T-cell (primary cell): ENCODE results near the gene MYH13. TPM values are rescaled to one million over a fixed set of nuclear protein-coding genes. Genes with fewer than 3 reads are reported as not detected.
A peak's percentile ranks its signal among the peaks of the same experiment; 100 is the strongest.

Experiments used
- ATAC-seq, 4 experiments: fragments of 200-7000 bp in 3 of 4; fragments of 150-1000 bp in 1 of 4; cut with Tn5 transposase; replicated peaks in 1 of 4; 1 replicate in 3 of 4; 2 replicates in 1 of 4; pipeline ENCODE4 v1.10.0; 2021; ENCODE audit warnings: moderate library complexity in 3 of 4, mild to moderate bottlenecking in 2 of 4, moderate number of reproducible peaks in 1 of 4
- CTCF ChIA-PET, 2 donors: fragments of 300-600 bp; sonication (Branson Sonifier 250); formaldehyde crosslinking; loops; one replicate each; lab custom pipeline; 2022; ENCODE audit warnings: antibody characterized with exemption in 2 of 2; lab: Charles Lee
- POLR2A ChIA-PET, 2 donors: fragments of 300-600 bp; sonication (Branson Sonifier 250); formaldehyde crosslinking; loops; one replicate each; lab custom pipeline; 2022; ENCODE audit warnings: antibody characterized with exemption in 2 of 2; lab: Charles Lee
- DNase-seq, 35 experiments: peaks; one replicate each; pipeline versions ENCODE4 v3.0.0 to v3.0.0-alpha.2; 2013 to 2023
- H3K27ac ChIP-seq: one replicate; pipeline ENCODE4 v1.5.1; 2013; ENCODE audit warnings: low read length
- H3K27me3 ChIP-seq, 2 experiments: replicated peaks in 1 of 2; 1 replicate in 1 of 2; 2 replicates in 1 of 2; pipeline versions ENCODE4 v1.6.1 to v1.7.0; 2013; ENCODE audit warnings: low read length in 1 of 2, mixed read lengths in 1 of 2; ENCODE audit not compliant: control insufficient read depth in 2 of 2, insufficient read depth in 2 of 2; ENCODE audit errors: extremely low read depth in 1 of 2
- H3K36me3 ChIP-seq, 2 donors: 1 replicate in 1 of 2; 2 replicates in 1 of 2; pipeline versions ENCODE4 v1.6.1 to v1.7.0; 2013; ENCODE audit warnings: low read length in 1 of 2; ENCODE audit not compliant: control insufficient read depth in 2 of 2, insufficient read depth in 1 of 2; ENCODE audit errors: extremely low read depth in 1 of 2
- H3K4me1 ChIP-seq, 2 experiments: 1 replicate in 1 of 2; 2 replicates in 1 of 2; pipeline versions ENCODE4 v1.6.1 to v1.7.0; 2013; ENCODE audit warnings: low read length in 2 of 2, mixed read lengths in 1 of 2; ENCODE audit not compliant: insufficient read depth in 2 of 2, control insufficient read depth in 1 of 2; ENCODE audit errors: extremely low read depth in 1 of 2
- H3K4me3 ChIP-seq, 2 donors: 1 replicate in 1 of 2; 2 replicates in 1 of 2; pipeline versions ENCODE4 v1.5.1 to v1.7.0; 2013; ENCODE audit warnings: mild to moderate bottlenecking in 2 of 2, low read length in 1 of 2, moderate library complexity in 1 of 2; ENCODE audit not compliant: control insufficient read depth in 1 of 2; ENCODE audit errors: extremely low read depth in 1 of 2
- H3K9me3 ChIP-seq: 2 replicates; pipeline ENCODE4 v1.7.0; 2013
- H3K27ac Mint-ChIP-seq, 2 donors: one replicate each; pipeline ENCODE4 v1.8.0; 2020 to 2021; ENCODE audit warnings: mild to moderate bottlenecking in 2 of 2, mixed read lengths in 2 of 2
- H3K27me3 Mint-ChIP-seq, 2 donors: one replicate each; pipeline ENCODE4 v1.8.0; 2021 to 2022; ENCODE audit warnings: mixed read lengths in 2 of 2
- H3K36me3 Mint-ChIP-seq: one replicate; pipeline ENCODE4 v1.8.0; 2021; ENCODE audit warnings: mixed read lengths
- H3K4me1 Mint-ChIP-seq, 3 donors: one replicate each; pipeline ENCODE4 v1.8.0; 2020 to 2022; ENCODE audit warnings: mixed read lengths in 3 of 3, mild to moderate bottlenecking in 1 of 3
- H3K4me3 Mint-ChIP-seq, 3 donors: one replicate each; pipeline ENCODE4 v1.8.0; 2020 to 2022; ENCODE audit warnings: mild to moderate bottlenecking in 3 of 3, mixed read lengths in 3 of 3, moderate library complexity in 3 of 3
- H3K9me3 Mint-ChIP-seq, 3 donors: one replicate each; pipeline ENCODE4 v1.8.0; 2020 to 2022; ENCODE audit warnings: mixed read lengths in 3 of 3
- WGBS: methylation state at CpG from one replicate; pipeline ENCODE4 v1.1.5; 2013; ENCODE audit warnings: missing lambda C conversion rate; ENCODE audit not compliant: insufficient coverage; 5-methylcytosine and 5-hydroxymethylcytosine counted together
- total RNA-seq, 35 experiments: library from RNA in 6 of 35; stranded (reverse) in 6 of 35; fragments of 120-200 nt in 1 of 35; gene quantifications; one replicate each; pipeline versions ENCODE4 v1.2.1 to v1.2.4 and lab custom pipeline; 2013 to 2026

MYH13 gene
- total RNA-seq, 5 donors from 2014 or later (not counting 1 experiment from before 2014, with no cell fraction given): not detected

- ATAC-seq (no peak), DNase-seq (no peak)
- Mint-ChIP-seq H3K27ac (no peak overlapping the region), H3K9me3 (no peaks in the 10 kb centered on the region), H3K36me3 (no peaks in the 10 kb centered on the region), H3K4me3 (no peak overlapping the region), H3K27me3 (peaks cover 5 to 6% of the 10 kb centered on the region in 2 donors), H3K4me1 (peaks cover 2 to 9% (median 7%) of the 10 kb centered on the region in 3 donors)
- ChIA-PET CTCF (interaction anchor here in 1 of 2 donors (0.6 kb wide), 1 partner anchor 188 kb away, joined by 6 read pairs; no protein-coding TSS in a partner anchor), POLR2A (no interaction called here)
- Histone ChIP-seq H3K4me1 (peaks cover 0 to 4% of the 10 kb centered on the region in 2 experiments), H3K36me3 (no peaks in the 10 kb centered on the region), H3K4me3 (no peak overlapping the region), H3K27me3 (peaks cover 0 to 10% of the 10 kb centered on the region in 2 experiments), H3K27ac (no peak overlapping the region), H3K9me3 (no peaks in the 10 kb centered on the region)
- WGBS: 57% methylated on average over 1 of the region's 4 CpGs
Observed at GRCh38 chr17:10325031-10325695, 47.6 kb downstream of the MYH13 start.

- CTCF ChIA-PET: interaction anchor here in 1 of 2 donors (0.7 kb wide), 1 partner anchor 156 kb away, joined by 7 read pairs; no protein-coding TSS in a partner anchor
Observed at GRCh38 chr17:10323812-10324610, 48.8 kb downstream of the MYH13 start.

GRCh38 chr17:10318535-10318934, 54.3 kb downstream of the MYH13 start:
- Histone ChIP-seq H3K4me3 (no peak overlapping the region), H3K27me3 (peaks cover 0 to 12% of the 10 kb centered on the region in 2 experiments), H3K36me3 (no peaks in the 10 kb centered on the region), H3K4me1 (peaks cover 0 to 4% of the 10 kb centered on the region in 2 experiments), H3K9me3 (no peaks in the 10 kb centered on the region), H3K27ac (no peak overlapping the region)
- ChIA-PET CTCF (no interaction called here), POLR2A (no interaction called here)
- H3K4me3 Mint-ChIP-seq: no peak overlapping the region
- no peak overlapping the region for H3K27ac Mint-ChIP-seq
- no peaks in the 10 kb centered on the region for H3K9me3 Mint-ChIP-seq
- no peaks in the 10 kb centered on the region for H3K36me3 Mint-ChIP-seq
- peaks cover 0 to 5% of the 10 kb centered on the region in 2 donors for H3K27me3 Mint-ChIP-seq
- peaks cover 2 to 15% (median 5%) of the 10 kb centered on the region in 3 donors for H3K4me1 Mint-ChIP-seq
- no peak for ATAC-seq
- 55% methylated on average over 9 of the region's 9 CpGs for WGBS
- DNase-seq: no peak

More at GRCh38 chr17:10323812-10324610, 48.8 kb downstream of the MYH13 start:
- peaks cover 2 to 9% (median 7%) of the 10 kb centered on the region in 3 donors for H3K4me1 Mint-ChIP-seq
- H3K9me3 Mint-ChIP-seq: no peaks in the 10 kb centered on the region
- H3K27me3 Mint-ChIP-seq: peaks cover 5% of the 10 kb centered on the region in 2 donors
- H3K36me3 Mint-ChIP-seq: no peaks in the 10 kb centered on the region
- Histone ChIP-seq H3K4me3 (no peak overlapping the region), H3K4me1 (peaks cover 0 to 4% of the 10 kb centered on the region in 2 experiments), H3K36me3 (no peaks in the 10 kb centered on the region), H3K9me3 (no peaks in the 10 kb centered on the region), H3K27me3 (peaks cover 0 to 10% of the 10 kb centered on the region in 2 experiments), H3K27ac (no peak overlapping the region)
- ATAC-seq (no peak), DNase-seq (no peak)
- no peak overlapping the region for H3K27ac Mint-ChIP-seq
- no peak overlapping the region for H3K4me3 Mint-ChIP-seq
- WGBS: 74% methylated on average over 4 of the region's 11 CpGs
- POLR2A ChIA-PET: no interaction called here

GRCh38 chr17:10317543-10317834, 55.3 kb downstream of the MYH13 start:
- POLR2A ChIA-PET: no interaction called here
- CTCF ChIA-PET: no interaction called here

GRCh38 chr17:10316801-10317542, 55.8 kb downstream of the MYH13 start:
- peaks cover 2 to 15% (median 5%) of the 10 kb centered on the region in 3 donors for H3K4me1 Mint-ChIP-seq
- ATAC-seq (no peak), DNase-seq (peak in 12 of 35 experiments; percentile 2 to 42 (median 16))
- ChIA-PET CTCF (interaction anchor here in 1 of 2 donors (0.8 kb wide), 1 partner anchor 11 kb away, joined by 4 read pairs; no protein-coding TSS in a partner anchor), POLR2A (no interaction called here)
- H3K36me3 Mint-ChIP-seq: no peaks in the 10 kb centered on the region
- no peaks in the 10 kb centered on the region for H3K9me3 ChIP-seq
- H3K27ac ChIP-seq: no peak overlapping the region
- no peak overlapping the region for H3K27ac Mint-ChIP-seq
- H3K36me3 ChIP-seq: no peaks in the 10 kb centered on the region
- 60% methylated on average over 14 of the region's 19 CpGs for WGBS
- peaks cover 0 to 5% of the 10 kb centered on the region in 2 donors for H3K27me3 Mint-ChIP-seq
- no peaks in the 10 kb centered on the region for H3K9me3 Mint-ChIP-seq
- peaks cover 0 to 4% of the 10 kb centered on the region in 2 experiments for H3K4me1 ChIP-seq
- no peak overlapping the region for H3K4me3 Mint-ChIP-seq
- H3K27me3 ChIP-seq: peaks cover 0 to 12% of the 10 kb centered on the region in 2 experiments
- no peak overlapping the region for H3K4me3 ChIP-seq

More at GRCh38 chr17:10317543-10317834, 55.3 kb downstream of the MYH13 start:
- Mint-ChIP-seq H3K27me3 (peaks cover 0 to 5% of the 10 kb centered on the region in 2 donors), H3K9me3 (no peaks in the 10 kb centered on the region), H3K4me3 (no peak overlapping the region), H3K27ac (no peak overlapping the region), H3K4me1 (peaks cover 2 to 15% (median 5%) of the 10 kb centered on the region in 3 donors), H3K36me3 (no peaks in the 10 kb centered on the region)
- DNase-seq (no peak), ATAC-seq (no peak)
- Histone ChIP-seq H3K27me3 (peaks cover 0 to 12% of the 10 kb centered on the region in 2 experiments), H3K4me1 (peaks cover 0 to 4% of the 10 kb centered on the region in 2 experiments), H3K27ac (no peak overlapping the region), H3K4me3 (no peak overlapping the region), H3K36me3 (no peaks in the 10 kb centered on the region), H3K9me3 (no peaks in the 10 kb centered on the region)
- 71% methylated on average over 5 of the region's 5 CpGs for WGBS

- no peak overlapping the region for H3K4me3 Mint-ChIP-seq
- 78% methylated on average over 4 of the region's 5 CpGs for WGBS
- no peak overlapping the region for H3K27ac Mint-ChIP-seq
- Histone ChIP-seq H3K27ac (no peak overlapping the region), H3K4me1 (no peaks in the 10 kb centered on the region), H3K4me3 (no peak overlapping the region), H3K9me3 (no peaks in the 10 kb centered on the region), H3K27me3 (peaks cover 0 to 12% of the 10 kb centered on the region in 2 experiments), H3K36me3 (no peaks in the 10 kb centered on the region)
- H3K27me3 Mint-ChIP-seq: peaks cover 5 to 10% of the 10 kb centered on the region in 2 donors
- ChIA-PET CTCF (interaction anchor here in 1 of 2 donors (0.9 kb wide), 1 partner anchor 18 kb away, joined by 3 read pairs; no protein-coding TSS in a partner anchor), POLR2A (no interaction called here)
- H3K9me3 Mint-ChIP-seq: no peaks in the 10 kb centered on the region
- no peak for ATAC-seq
- H3K4me1 Mint-ChIP-seq: peaks cover 0 to 8% (median 0%) of the 10 kb centered on the region in 3 donors
- H3K36me3 Mint-ChIP-seq: no peaks in the 10 kb centered on the region
- DNase-seq: no peak
Observed at GRCh38 chr17:10314329-10314728, 58.5 kb downstream of the MYH13 start.
